Neural cell (in vitro differentiated cells): ENCODE results near the gene ITGAD. TPM values are rescaled to one million over a fixed set of nuclear protein-coding genes. Genes with fewer than 3 reads are reported as not detected.

Source experiments
- H2AFZ ChIP-seq: fragments of 200-600, 300-800 bp; sonication (generic), shearing (Covaris generic); 2 replicates; pipeline ENCODE4 v1.6.0; 2014; ENCODE audit warnings: low read depth, mild to moderate bottlenecking, antibody characterized with exemption, low read length, moderate library complexity
- H3F3A ChIP-seq: fragments of 200-600 bp; shearing (Covaris generic); 2 replicates; pipeline ENCODE4 v1.6.1; 2016; ENCODE audit warnings: mild to moderate bottlenecking, moderate library complexity, mixed read lengths, antibody characterized with exemption, low read length; ENCODE audit not compliant: insufficient read depth, poor library complexity, severe bottlenecking
- H3K27ac ChIP-seq: fragments of 200-600, 300-800 bp; sonication (generic), shearing (Covaris generic); 2 replicates; pipeline ENCODE4 v1.5.1; 2014; ENCODE audit warnings: mild to moderate bottlenecking, low read length, moderate library complexity
- H3K27me3 ChIP-seq: fragments of 300-800, 200-600 bp; sonication (generic), shearing (Covaris generic); 2 replicates; pipeline ENCODE4 v1.6.0; 2014; ENCODE audit warnings: mild to moderate bottlenecking, low read depth, low read length, moderate library complexity; ENCODE audit not compliant: insufficient read depth
- H3K36me3 ChIP-seq: fragments of 300-800, 200-600 bp; sonication (generic), shearing (Covaris generic); 2 replicates; pipeline ENCODE4 v1.5.1; 2014; ENCODE audit warnings: mild to moderate bottlenecking, antibody characterized with exemption, low read length, moderate library complexity; ENCODE audit not compliant: insufficient read depth
- H3K4me2 ChIP-seq: fragments of 300-800, 200-600 bp; sonication (generic), shearing (Covaris generic); 2 replicates; pipeline ENCODE4 v1.6.0; 2014; ENCODE audit warnings: mild to moderate bottlenecking, low read length
- H3K4me3 ChIP-seq: fragments of 300-800, 200-600 bp; sonication (generic), shearing (Covaris generic); 2 replicates; pipeline ENCODE4 v1.5.1; 2014; ENCODE audit warnings: mild to moderate bottlenecking, low read length, moderate library complexity
- H3K79me2 ChIP-seq: fragments of 200-600 bp; shearing (Covaris generic); replicated peaks from 2 replicates; pipeline ENCODE4 v1.6.0; 2014; ENCODE audit warnings: mild to moderate bottlenecking, low read length, moderate library complexity; ENCODE audit not compliant: insufficient read depth
- H3K9ac ChIP-seq: fragments of 300-800, 200-600 bp; sonication (generic), shearing (Covaris generic); 2 replicates; pipeline ENCODE4 v1.6.1; 2016; ENCODE audit warnings: mild to moderate bottlenecking, low read length, mixed read lengths
- H3K9me2 ChIP-seq: fragments of 200-600 bp; shearing (Covaris generic); 2 replicates; pipeline ENCODE4 v1.6.1; 2016; ENCODE audit warnings: mild to moderate bottlenecking, low read length, mixed read lengths; ENCODE audit not compliant: insufficient read depth
- H3K9me3 ChIP-seq: fragments of 200-600, 300-800 bp; sonication (generic), shearing (Covaris generic); 2 replicates; pipeline ENCODE4 v1.6.1; 2016; ENCODE audit warnings: mild to moderate bottlenecking, mixed run types, low read length, moderate library complexity, mixed read lengths
- H4K20me1 ChIP-seq: fragments of 200-600 bp; shearing (Covaris generic); 2 replicates; pipeline ENCODE4 v1.6.1; 2016; ENCODE audit warnings: mild to moderate bottlenecking, mixed run types; ENCODE audit not compliant: insufficient read depth
- CTCF ChIP-seq: fragments of 450-650 bp; IDR thresholded peaks from 2 replicates; pipeline ENCODE4 v1.5.1; 2014; ENCODE audit warnings: antibody characterized with exemption, mild to moderate bottlenecking, moderate library complexity; ENCODE audit not compliant: poor library complexity, severe bottlenecking
- EP300 ChIP-seq: fragments of 450-650 bp; conservative IDR thresholded peaks from 2 replicates; pipeline ENCODE4 v1.6.1; 2014; ENCODE audit warnings: antibody characterized with exemption, mild to moderate bottlenecking, moderate library complexity; ENCODE audit not compliant: poor library complexity, severe bottlenecking
- EZH2 ChIP-seq: fragments of 200-600, 300-800 bp; shearing (Covaris generic), sonication (generic); IDR thresholded peaks from 2 replicates; pipeline ENCODE4 v1.6.1; 2014; ENCODE audit warnings: antibody characterized with exemption, low read length, borderline replicate concordance, mild to moderate bottlenecking; ENCODE audit not compliant: insufficient read depth, poor library complexity, severe bottlenecking
- MXI1 ChIP-seq: fragments of 450-650 bp; conservative IDR thresholded peaks from 2 replicates; pipeline ENCODE4 v1.6.1; 2014; ENCODE audit warnings: antibody characterized with exemption, mild to moderate bottlenecking; ENCODE audit not compliant: poor library complexity, severe bottlenecking
- POLR2AphosphoS5 ChIP-seq: IDR thresholded peaks from 2 replicates; pipeline ENCODE4 v1.6.1; 2012
- RAD21 ChIP-seq: fragments of 450-650 bp; conservative IDR thresholded peaks from 2 replicates; pipeline ENCODE4 v1.6.1; 2014; ENCODE audit warnings: antibody characterized with exemption, mild to moderate bottlenecking, moderate library complexity
- SMC3 ChIP-seq: fragments of 450-650 bp; conservative IDR thresholded peaks from 2 replicates; pipeline ENCODE4 v1.6.1; 2014; ENCODE audit warnings: antibody characterized with exemption, mild to moderate bottlenecking, moderate library complexity; ENCODE audit not compliant: poor library complexity
- TAF1 ChIP-seq: IDR thresholded peaks from 2 replicates; pipeline ENCODE4 v1.6.1; 2012; ENCODE audit warnings: low read depth
- polyA plus RNA-seq: library from polyadenylated mRNA; depleted of rRNA; stranded (reverse); fragments of >200 nt; gene quantifications from 2 replicates; pipeline ENCODE4 v1.2.3, GENCODE V29; 2014
- TF ChIP-seq, protein P1 (sequence below): IDR thresholded peaks from 2 replicates; pipeline ENCODE4 v1.6.1; 2012; ENCODE audit warnings: borderline replicate concordance

Gene ITGAD
- polyA plus RNA-seq, 1 donor from 2014 or later = not detected

DNA sequence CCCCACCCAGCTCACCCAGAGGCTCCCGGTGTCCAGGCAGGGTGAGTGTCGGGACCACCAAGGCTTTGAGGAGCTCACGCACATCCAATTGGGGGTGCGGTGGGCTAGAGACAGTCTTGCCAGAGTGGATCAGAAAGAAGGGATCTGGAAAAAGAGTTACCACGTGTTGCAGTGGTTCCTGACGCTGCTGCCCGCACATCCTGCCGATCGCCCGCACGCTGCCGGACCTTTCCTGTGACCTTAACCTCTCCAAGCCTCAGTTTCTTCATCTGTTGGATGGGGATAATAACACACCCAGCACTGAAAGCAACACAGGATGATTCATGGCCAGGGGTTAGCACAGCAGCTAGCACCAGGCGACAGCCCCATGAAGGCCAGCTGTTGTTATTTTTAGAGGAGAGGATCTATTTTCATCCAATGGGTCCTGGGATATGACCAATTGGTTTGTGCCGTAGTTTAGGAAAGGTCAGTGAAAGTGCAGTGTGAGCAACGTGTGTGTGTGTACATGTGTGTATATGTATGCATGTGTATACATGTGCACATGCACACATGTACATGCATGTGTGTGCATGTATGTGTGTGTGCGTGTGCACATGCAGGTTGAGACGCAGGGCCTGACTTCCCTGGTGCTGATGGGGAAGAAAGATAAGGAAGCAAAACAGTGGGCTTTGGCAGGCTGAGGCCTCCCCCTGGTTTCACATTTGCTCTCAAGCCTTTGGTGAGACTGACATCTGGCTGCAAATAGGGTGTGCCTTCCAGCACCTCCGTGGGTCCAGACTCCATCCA is 35.6 kb upstream of the ITGAD start:
- Histone ChIP-seq H3K9me2 (no peaks in the 10 kb centered on the region), H3K79me2 (no peaks in the 10 kb centered on the region), H3K9ac (no peak overlapping the region), H3K27me3 (no peaks in the 10 kb centered on the region), H3K9me3 (no peaks in the 10 kb centered on the region), H3K4me2 (no peak overlapping the region), H3K4me3 (no peak overlapping the region), H2AFZ (no peak overlapping the region), H3F3A (no peaks in the 10 kb centered on the region), H3K27ac (no peak overlapping the region), H3K36me3 (no peaks in the 10 kb centered on the region), H4K20me1 (no peaks in the 10 kb centered on the region)
- TF ChIP-seq CTCF (no peak), EZH2 (no peak), MXI1 (no peak), POLR2AphosphoS5 (no peak), SMC3 (no peak), TAF1 (no peak), RAD21 (no peak), EP300 (no peak)
- TF ChIP-seq, protein P1, sequence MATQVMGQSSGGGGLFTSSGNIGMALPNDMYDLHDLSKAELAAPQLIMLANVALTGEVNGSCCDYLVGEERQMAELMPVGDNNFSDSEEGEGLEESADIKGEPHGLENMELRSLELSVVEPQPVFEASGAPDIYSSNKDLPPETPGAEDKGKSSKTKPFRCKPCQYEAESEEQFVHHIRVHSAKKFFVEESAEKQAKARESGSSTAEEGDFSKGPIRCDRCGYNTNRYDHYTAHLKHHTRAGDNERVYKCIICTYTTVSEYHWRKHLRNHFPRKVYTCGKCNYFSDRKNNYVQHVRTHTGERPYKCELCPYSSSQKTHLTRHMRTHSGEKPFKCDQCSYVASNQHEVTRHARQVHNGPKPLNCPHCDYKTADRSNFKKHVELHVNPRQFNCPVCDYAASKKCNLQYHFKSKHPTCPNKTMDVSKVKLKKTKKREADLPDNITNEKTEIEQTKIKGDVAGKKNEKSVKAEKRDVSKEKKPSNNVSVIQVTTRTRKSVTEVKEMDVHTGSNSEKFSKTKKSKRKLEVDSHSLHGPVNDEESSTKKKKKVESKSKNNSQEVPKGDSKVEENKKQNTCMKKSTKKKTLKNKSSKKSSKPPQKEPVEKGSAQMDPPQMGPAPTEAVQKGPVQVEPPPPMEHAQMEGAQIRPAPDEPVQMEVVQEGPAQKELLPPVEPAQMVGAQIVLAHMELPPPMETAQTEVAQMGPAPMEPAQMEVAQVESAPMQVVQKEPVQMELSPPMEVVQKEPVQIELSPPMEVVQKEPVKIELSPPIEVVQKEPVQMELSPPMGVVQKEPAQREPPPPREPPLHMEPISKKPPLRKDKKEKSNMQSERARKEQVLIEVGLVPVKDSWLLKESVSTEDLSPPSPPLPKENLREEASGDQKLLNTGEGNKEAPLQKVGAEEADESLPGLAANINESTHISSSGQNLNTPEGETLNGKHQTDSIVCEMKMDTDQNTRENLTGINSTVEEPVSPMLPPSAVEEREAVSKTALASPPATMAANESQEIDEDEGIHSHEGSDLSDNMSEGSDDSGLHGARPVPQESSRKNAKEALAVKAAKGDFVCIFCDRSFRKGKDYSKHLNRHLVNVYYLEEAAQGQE = no peak

DNA sequence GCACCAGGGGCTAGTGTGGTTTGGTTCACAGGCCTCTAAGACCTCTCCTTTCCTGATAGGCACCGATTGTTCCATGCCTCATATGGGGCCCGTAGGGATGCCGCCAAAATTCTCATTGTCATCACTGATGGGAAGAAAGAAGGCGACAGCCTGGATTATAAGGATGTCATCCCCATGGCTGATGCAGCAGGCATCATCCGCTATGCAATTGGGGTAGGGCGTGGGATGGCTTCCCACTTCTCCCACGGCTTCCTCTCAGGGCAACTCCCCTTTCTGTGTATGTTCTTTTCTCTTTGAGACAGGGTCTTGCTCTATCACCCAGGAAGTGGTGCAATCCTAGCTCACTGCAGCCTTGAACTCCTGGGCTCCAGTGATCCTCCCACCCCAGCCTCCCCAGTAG is 32.9 kb upstream of the ITGAD start:
- no peak overlapping the region for H3K4me2 ChIP-seq
- no peak overlapping the region for H3K4me3 ChIP-seq
- no peaks in the 10 kb centered on the region for H4K20me1 ChIP-seq
- H3K9ac ChIP-seq = no peak overlapping the region
- H3K27me3 ChIP-seq = no peaks in the 10 kb centered on the region
- no peak overlapping the region for H3K27ac ChIP-seq
- H3K9me3 ChIP-seq = no peaks in the 10 kb centered on the region
- H2AFZ ChIP-seq = no peak overlapping the region
- no peaks in the 10 kb centered on the region for H3K79me2 ChIP-seq
- no peaks in the 10 kb centered on the region for H3K36me3 ChIP-seq
- TF ChIP-seq EP300 = no peak
- TF ChIP-seq, protein P1 = no peak
- no peak for TF ChIP-seq POLR2AphosphoS5
- no peak for TF ChIP-seq EZH2
- no peak for TF ChIP-seq MXI1
- no peak for TF ChIP-seq RAD21
- TF ChIP-seq TAF1 = no peak
- no peak for TF ChIP-seq CTCF
- TF ChIP-seq SMC3 = no peak
- H3F3A ChIP-seq = no peaks in the 10 kb centered on the region
- H3K9me2 ChIP-seq = no peaks in the 10 kb centered on the region
